ENCODE results near the gene SPACDR. TPM values are rescaled to one million over a fixed set of nuclear protein-coding genes. Genes with fewer than 3 reads are reported as not detected.

The SPACDR gene
- total RNA-seq, 2 experiments from 2014 or later: 2.7 to 3.6 TPM

DNA sequence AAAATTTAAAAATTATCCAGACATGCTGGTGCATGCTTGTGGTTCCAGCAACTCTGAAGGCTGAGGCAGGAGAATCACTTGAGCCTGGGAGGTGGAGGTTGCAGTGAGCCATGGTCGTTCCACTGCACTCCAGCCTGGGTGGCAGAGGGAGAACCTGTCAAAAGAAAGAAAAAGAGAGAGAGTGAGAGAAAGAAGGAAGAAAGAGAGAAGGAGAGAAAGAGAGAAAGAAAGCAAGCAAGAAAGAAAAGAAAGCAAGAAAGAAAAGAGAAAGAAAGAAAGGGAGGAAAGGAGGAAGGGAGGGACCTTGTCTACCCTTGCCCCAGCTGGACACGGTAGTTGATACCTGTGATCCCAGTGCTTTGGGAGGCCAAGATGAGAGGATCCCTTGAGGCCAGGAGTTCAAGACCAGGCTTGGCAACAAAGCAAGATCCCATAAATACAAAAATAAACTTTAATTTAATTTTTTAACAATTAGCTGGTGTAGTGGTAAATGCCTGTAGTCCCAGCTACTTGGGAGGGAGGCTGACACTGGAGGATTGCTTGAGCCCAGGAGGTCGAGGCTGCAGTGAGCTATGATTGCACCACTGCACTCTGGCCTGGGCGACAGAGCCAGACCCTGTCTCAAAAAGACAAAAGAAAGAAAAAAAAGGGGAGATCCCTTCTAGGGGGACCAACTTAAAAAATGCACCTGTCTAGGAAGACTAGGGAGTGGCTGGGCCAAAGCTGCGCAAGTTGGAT is 28.8 kb upstream of the SPACDR start:
- ChIA-PET POLR2A (interaction anchor here (0.6 kb wide), 1 partner anchor 67 kb away, joined by 4 read pairs; no protein-coding TSS in a partner anchor), CTCF (interaction anchor here (0.8 to 3.6 kb wide), 5 partner anchors 10 to 67 kb away, joined by 3 to 19 read pairs (median 5); no protein-coding TSS in a partner anchor)
- Mint-ChIP-seq H3K27ac (no peak overlapping the region), H3K36me3 (ENCODE audit: low read depth) (no peaks in the 10 kb centered on the region), H3K9me3 (ENCODE audit: insufficient read depth) (no peaks in the 10 kb centered on the region), H3K27me3 (ENCODE audit: low read depth) (peaks cover 9% of the 10 kb centered on the region), H3K4me1 (ENCODE audit: low read depth) (peaks cover 14% of the 10 kb centered on the region), H3K4me3 (peak overlapping the region; percentile 48)
- DNase-seq: no peak
- ATAC-seq: peak; percentile 3

DNA sequence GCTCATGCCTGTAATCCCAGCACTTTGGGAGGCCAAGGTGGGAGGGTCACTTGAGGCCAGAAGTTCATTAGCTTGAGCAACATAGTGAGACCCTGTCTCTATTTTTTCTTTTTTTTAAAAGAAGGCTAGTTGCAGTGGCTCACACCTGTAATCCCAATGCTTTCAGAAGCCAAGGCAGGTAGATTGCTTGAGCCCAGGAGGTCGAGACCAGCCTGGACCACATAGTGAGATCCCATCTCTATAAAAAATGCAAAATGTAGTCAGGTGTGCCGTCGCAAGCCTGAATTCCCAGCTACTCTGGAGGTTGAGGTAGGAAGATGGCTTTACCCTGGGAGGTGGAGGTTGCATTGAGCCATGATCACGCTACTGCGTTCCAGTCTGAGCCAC is 27.1 kb upstream of the SPACDR start:
- ATAC-seq (no peak), DNase-seq (no peak)
- Mint-ChIP-seq H3K4me3 (no peak overlapping the region), H3K27ac (no peak overlapping the region), H3K4me1 (ENCODE audit: low read depth) (peaks cover 14% of the 10 kb centered on the region), H3K9me3 (ENCODE audit: insufficient read depth) (no peaks in the 10 kb centered on the region), H3K27me3 (ENCODE audit: low read depth) (peaks cover 8% of the 10 kb centered on the region), H3K36me3 (ENCODE audit: low read depth) (no peaks in the 10 kb centered on the region)
- CTCF ChIA-PET: no interaction called here
- POLR2A ChIA-PET: interaction anchor here (0.6 kb wide), 1 partner anchor 208 kb away, joined by 4 read pairs; no protein-coding TSS in a partner anchor

DNA sequence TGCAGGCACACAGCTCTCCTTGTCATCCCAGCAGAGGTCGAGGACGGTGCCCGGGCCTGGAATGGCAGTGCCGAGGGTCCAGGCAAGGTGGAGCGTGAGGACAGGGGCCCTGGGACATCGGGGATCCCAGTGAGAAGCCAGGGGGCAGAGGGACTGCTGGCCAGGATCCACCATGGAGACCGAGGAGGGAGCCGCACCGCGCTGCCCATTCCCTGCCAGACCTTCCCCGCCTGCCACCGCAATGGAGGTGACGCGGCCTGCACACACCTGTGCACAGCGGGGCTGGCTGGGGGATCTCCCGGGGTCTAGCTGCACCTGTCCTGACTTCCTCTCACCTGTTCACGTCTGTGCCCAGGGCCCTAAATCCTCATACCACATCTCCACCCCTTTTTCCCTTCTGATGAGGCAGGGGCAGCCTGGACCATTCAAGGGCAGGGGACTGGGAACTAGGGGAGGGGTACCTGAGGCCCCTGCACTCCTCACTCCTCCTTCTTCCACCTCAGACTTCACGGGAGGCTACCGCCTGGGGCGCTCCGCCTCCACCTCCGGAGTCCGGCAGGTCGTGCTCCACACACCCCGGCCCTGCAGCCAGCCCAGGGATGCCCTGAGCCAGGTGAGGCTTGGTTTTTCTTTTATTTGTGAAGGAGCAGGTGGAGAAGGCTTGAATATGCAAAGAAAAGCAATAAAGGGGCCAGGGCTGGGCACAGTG is 26.6 kb upstream of the SPACDR start:
- no peaks in the 10 kb centered on the region for H3K36me3 Mint-ChIP-seq (ENCODE audit: low read depth)
- no peak overlapping the region for H3K4me3 Mint-ChIP-seq
- ChIA-PET CTCF (interaction anchor here (2.0 kb wide), 1 partner anchor 11 kb away, joined by 5 read pairs; the partner anchor contains the start of gene TSC22D4), POLR2A (interaction anchor here (0.6 kb wide), 1 partner anchor 208 kb away, joined by 4 read pairs; no protein-coding TSS in a partner anchor)
- no peaks in the 10 kb centered on the region for H3K9me3 Mint-ChIP-seq (ENCODE audit: insufficient read depth)
- ATAC-seq (no peak), DNase-seq (no peak)
- H3K4me1 Mint-ChIP-seq (ENCODE audit: low read depth): peaks cover 14% of the 10 kb centered on the region
- peaks cover 6% of the 10 kb centered on the region for H3K27me3 Mint-ChIP-seq (ENCODE audit: low read depth)
- no peak overlapping the region for H3K27ac Mint-ChIP-seq

DNA sequence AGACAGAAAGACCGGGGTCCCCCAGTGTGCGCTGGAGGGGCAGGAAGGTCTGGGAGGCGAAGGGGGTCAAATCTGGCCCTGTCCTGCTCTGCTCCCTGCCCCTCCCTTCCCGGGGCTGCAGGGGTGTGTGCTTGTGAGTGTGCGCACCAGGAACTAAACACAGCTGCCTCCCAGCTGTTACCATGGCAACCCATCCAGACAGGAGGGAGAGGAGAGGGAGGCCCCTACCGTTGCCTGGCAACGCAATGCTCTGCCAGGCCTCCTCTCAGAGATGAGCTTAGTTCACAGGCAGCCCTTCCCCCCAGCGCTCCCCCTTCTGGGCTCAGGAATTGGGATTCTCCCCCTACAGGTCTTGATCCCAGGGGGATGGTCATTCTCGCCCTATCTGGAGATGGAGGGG is 25.8 kb upstream of the SPACDR start:
- peak; percentile 62 for DNase-seq
- peak; percentile 50 for ATAC-seq

DNA sequence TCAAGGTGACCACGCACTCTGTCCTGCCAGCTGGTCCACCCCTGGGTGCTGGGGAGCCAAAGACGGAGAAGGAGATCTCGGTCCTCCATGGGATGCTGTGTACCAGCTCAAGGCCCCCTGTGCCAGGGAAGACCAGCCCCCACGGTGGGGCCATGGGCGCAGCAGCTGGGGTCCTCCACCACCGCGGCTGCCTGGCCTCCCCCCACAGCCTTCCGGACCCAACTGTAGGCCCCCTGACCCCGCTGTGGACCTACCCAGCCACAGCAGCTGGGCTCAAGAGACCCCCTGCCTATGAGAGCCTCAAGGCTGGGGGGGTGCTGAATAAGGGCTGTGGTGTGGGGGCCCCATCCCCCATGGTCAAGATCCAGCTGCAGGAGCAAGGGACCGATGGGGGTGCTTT is 25.1 kb upstream of the SPACDR start:
- no peaks in the 10 kb centered on the region for H3K9me3 Mint-ChIP-seq (ENCODE audit: insufficient read depth)
- no peak overlapping the region for H3K27ac Mint-ChIP-seq
- no peaks in the 10 kb centered on the region for H3K36me3 Mint-ChIP-seq (ENCODE audit: low read depth)
- H3K4me3 Mint-ChIP-seq: no peak overlapping the region
- H3K27me3 Mint-ChIP-seq (ENCODE audit: low read depth): no peaks in the 10 kb centered on the region
- DNase-seq: no peak
- ATAC-seq: no peak
- CTCF ChIA-PET: interaction anchor here (2.0 kb wide), 1 partner anchor 10 kb away, joined by 5 read pairs; the partner anchor contains the start of gene TSC22D4
- H3K4me1 Mint-ChIP-seq (ENCODE audit: low read depth): peaks cover 9% of the 10 kb centered on the region
- POLR2A ChIA-PET: no interaction called here

More for the DNA sequence above, 25.8 kb upstream of the SPACDR start:
- Mint-ChIP-seq H3K36me3 (ENCODE audit: low read depth) (no peaks in the 10 kb centered on the region), H3K4me1 (ENCODE audit: low read depth) (peaks cover 13% of the 10 kb centered on the region), H3K27ac (no peak overlapping the region), H3K9me3 (ENCODE audit: insufficient read depth) (no peaks in the 10 kb centered on the region), H3K4me3 (no peak overlapping the region), H3K27me3 (ENCODE audit: low read depth) (peaks cover 2% of the 10 kb centered on the region)
- ChIA-PET POLR2A (no interaction called here), CTCF (interaction anchor here (2.0 kb wide), 1 partner anchor 10 kb away, joined by 5 read pairs; the partner anchor contains the start of gene TSC22D4)

DNA sequence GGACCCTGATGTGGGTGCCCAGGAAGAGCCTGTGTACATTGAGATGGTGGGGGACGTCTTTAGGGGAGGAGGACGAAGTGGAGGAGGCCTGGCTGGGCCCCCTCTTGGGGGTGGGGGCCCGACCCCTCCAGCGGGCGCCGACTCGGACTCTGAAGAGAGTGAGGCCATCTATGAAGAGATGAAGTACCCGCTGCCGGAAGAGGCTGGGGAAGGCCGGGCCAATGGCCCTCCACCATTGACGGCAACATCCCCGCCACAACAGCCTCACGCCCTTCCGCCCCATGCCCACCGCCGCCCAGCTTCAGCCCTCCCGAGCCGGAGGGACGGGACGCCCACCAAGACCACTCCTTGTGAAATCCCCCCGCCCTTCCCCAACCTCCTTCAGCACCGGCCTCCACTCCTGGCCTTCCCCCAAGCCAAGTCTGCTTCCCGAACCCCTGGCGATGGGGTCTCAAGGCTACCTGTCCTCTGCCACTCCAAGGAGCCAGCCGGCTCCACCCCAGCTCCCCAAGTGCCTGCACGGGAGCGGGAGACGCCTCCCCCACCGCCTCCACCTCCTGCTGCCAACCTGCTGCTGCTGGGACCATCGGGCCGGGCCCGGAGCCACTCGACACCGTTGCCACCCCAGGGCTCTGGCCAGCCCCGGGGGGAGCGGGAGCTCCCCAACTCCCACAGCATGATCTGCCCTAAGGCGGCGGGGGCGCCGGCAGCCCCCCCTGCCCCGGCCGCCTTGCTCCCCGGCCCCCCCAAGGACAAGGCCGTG is 24.5 kb upstream of the SPACDR start:
- Mint-ChIP-seq H3K36me3 (ENCODE audit: low read depth) (no peaks in the 10 kb centered on the region), H3K27me3 (ENCODE audit: low read depth) (no peaks in the 10 kb centered on the region), H3K4me1 (ENCODE audit: low read depth) (peaks cover 5% of the 10 kb centered on the region), H3K27ac (no peak overlapping the region), H3K4me3 (no peak overlapping the region), H3K9me3 (ENCODE audit: insufficient read depth) (no peaks in the 10 kb centered on the region)
- DNase-seq: no peak
- ChIA-PET CTCF (interaction anchor here (1.3 to 2.0 kb wide), 2 partner anchors 9 to 72 kb away, joined by 3 to 5 read pairs; partner anchors contain the start of gene TSC22D4), POLR2A (interaction anchor here (0.6 kb wide), 1 partner anchor 568 kb away, joined by 3 read pairs; no protein-coding TSS in a partner anchor)
- no peak for ATAC-seq

DNA sequence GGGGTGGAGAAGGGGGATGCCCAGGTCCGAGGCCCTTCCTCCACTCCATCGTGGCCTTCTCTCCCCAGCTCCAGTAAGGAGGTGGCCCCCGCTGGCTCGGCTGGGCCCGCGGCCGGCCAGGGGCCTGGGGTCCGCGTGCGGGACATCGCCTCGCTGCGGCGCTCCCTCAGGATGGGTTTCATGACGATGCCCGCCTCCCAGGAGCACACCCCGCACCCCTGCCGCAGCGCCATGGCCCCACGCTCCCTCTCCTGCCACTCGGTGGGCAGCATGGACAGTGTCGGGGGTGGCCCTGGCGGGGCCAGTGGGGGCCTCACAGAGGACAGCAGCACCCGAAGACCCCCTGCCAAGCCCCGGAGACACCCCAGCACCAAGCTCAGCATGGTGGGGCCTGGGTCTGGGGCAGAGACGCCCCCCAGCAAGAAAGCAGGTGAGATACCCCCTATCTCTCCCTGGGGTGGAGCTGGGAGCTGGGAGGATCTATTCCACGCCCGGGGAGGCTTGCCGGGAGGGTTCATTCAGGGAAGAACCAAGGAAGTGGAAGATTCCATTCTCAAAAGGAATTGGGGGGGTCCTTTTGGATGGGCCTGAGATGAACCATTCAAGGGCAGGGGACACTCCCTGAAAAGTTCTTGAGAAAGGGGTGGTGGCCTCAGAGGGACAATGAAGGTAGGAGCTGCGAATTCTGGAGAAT is 22.8 kb upstream of the SPACDR start:
- Mint-ChIP-seq H3K27ac (no peak overlapping the region), H3K9me3 (ENCODE audit: insufficient read depth) (no peaks in the 10 kb centered on the region), H3K4me3 (no peak overlapping the region), H3K27me3 (ENCODE audit: low read depth) (no peaks in the 10 kb centered on the region), H3K36me3 (ENCODE audit: low read depth) (no peaks in the 10 kb centered on the region), H3K4me1 (ENCODE audit: low read depth) (peaks cover 8% of the 10 kb centered on the region)
- ATAC-seq (no peak), DNase-seq (no peak)
- CTCF ChIA-PET: interaction anchor here (0.9 to 1.3 kb wide), 2 partner anchors 24 to 73 kb away, joined by 3 read pairs; no protein-coding TSS in a partner anchor
- POLR2A ChIA-PET: interaction anchor here (1.0 kb wide), 1 partner anchor 29 kb away, joined by 3 read pairs; no protein-coding TSS in a partner anchor

DNA sequence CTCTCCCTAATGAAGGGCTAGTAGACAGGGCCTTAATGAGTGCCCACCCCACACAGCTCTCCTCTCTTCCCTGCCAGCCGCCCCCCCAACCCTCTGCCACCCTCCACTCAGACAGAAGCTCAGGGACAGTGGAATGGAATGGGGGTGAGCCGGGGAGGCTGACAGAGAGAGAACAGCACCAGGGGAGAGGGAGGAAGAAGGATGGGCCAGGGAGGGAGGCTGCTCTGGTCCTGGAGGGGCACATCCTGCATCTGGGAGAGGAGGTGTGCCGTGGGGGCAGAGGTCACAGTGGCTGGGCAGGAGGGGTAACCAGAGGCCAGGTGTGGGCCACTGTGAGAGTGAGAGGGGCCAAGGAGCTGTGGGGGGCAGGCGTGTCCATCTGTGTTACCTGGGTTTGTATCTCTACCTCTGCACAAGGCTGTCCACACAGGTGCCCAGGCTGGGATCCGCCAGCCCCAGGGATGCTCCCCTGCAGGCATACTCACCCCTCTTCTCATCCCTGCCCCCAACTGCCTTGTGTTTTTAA is 22.1 kb upstream of the SPACDR start:
- POLR2A ChIA-PET: no interaction called here
- no peaks in the 10 kb centered on the region for H3K9me3 Mint-ChIP-seq (ENCODE audit: insufficient read depth)
- peaks cover 8% of the 10 kb centered on the region for H3K4me1 Mint-ChIP-seq (ENCODE audit: low read depth)
- CTCF ChIA-PET: no interaction called here
- H3K27ac Mint-ChIP-seq: no peak overlapping the region
- H3K27me3 Mint-ChIP-seq (ENCODE audit: low read depth): no peaks in the 10 kb centered on the region
- no peak for ATAC-seq
- no peaks in the 10 kb centered on the region for H3K36me3 Mint-ChIP-seq (ENCODE audit: low read depth)
- DNase-seq: no peak
- no peak overlapping the region for H3K4me3 Mint-ChIP-seq

DNA sequence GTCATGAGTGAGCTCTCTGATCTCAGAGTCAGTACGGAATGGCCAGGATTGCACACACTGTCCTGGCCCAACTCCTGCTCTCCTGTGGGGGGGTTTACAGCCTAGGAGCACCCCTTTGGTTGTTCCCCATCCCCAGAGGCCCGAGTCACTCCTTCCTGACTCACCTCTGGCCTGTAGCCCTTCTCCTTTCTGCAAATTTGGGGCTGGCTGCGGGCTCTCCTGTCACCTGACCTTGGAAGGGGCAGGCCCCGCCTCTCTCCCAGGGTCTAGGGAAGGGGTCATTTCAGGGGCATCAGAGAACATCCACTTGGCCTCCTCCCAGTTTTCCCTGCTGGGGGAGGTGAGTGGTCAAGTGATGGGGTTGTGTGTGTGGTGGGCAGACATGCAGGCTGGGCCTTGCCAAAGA is 21.4 kb upstream of the SPACDR start:
- H3K27ac Mint-ChIP-seq: no peak overlapping the region
- no peak for ATAC-seq
- no peaks in the 10 kb centered on the region for H3K36me3 Mint-ChIP-seq (ENCODE audit: low read depth)
- peaks cover 8% of the 10 kb centered on the region for H3K4me1 Mint-ChIP-seq (ENCODE audit: low read depth)
- H3K9me3 Mint-ChIP-seq (ENCODE audit: insufficient read depth): no peaks in the 10 kb centered on the region
- POLR2A ChIA-PET: no interaction called here
- no peak for DNase-seq
- CTCF ChIA-PET: no interaction called here
- no peaks in the 10 kb centered on the region for H3K27me3 Mint-ChIP-seq (ENCODE audit: low read depth)
- H3K4me3 Mint-ChIP-seq: no peak overlapping the region

DNA sequence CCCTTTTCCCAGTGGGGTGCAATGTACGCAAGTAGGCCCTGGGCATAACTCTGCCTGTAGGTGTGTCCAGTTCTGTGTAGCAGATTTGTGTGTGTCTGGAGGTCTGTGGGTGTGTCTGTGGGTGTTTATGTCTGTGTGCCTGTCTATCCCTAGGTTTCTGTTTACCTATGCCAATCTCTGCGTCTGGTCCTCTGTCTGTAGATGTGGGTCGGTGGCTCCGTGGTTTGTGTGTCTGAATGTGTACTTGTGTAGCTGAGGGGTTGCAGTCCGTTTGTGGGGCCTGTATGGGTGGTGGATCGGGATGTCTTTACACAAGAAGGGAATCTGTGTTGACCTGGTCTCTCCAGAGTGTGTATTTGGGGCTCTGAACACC is 20.6 kb upstream of the SPACDR start:
- Mint-ChIP-seq H3K4me1 (ENCODE audit: low read depth) (peaks cover 9% of the 10 kb centered on the region), H3K4me3 (no peak overlapping the region), H3K9me3 (ENCODE audit: insufficient read depth) (no peaks in the 10 kb centered on the region), H3K36me3 (ENCODE audit: low read depth) (no peaks in the 10 kb centered on the region), H3K27me3 (ENCODE audit: low read depth) (no peaks in the 10 kb centered on the region), H3K27ac (peak overlapping the region; percentile 0)
- CTCF ChIA-PET: no interaction called here
- no peak for DNase-seq
- POLR2A ChIA-PET: no interaction called here
- no peak for ATAC-seq

Data from activated CD8-positive, alpha-beta T cell treated with anti-CD3 and anti-CD28 coated beads, Interleukin-2, amount 10 ng/mL, durations not matched to agents 7 days and 5 days (primary cell).